Thyroid gland (tissue), 4 donors: ENCODE data around the gene AFAP1L2. TPM values are rescaled to one million over a fixed set of nuclear protein-coding genes. Genes with fewer than 3 reads are reported as not detected.

ENCODE experiments used
- DNase-seq, 2 donors: peaks; one replicate each; pipeline ENCODE4 v3.0.0-alpha.2; 2019
- H3K27ac ChIP-seq, 3 donors: fragments of 200-600 bp; sonication (generic); 1 replicate in 2 of 3; 2 replicates in 1 of 3; pipeline ENCODE4 v1.5.1; 2016 to 2019; ENCODE audit warnings: mild to moderate bottlenecking in 1 of 3, moderate library complexity in 1 of 3
- H3K27me3 ChIP-seq: fragments of 200-600 bp; sonication (generic); one replicate; pipeline ENCODE4 v1.5.1; 2019
- H3K36me3 ChIP-seq, 2 donors: fragments of 200-600 bp; sonication (generic); one replicate each; pipeline ENCODE4 v1.5.1; 2016 to 2019
- H3K4me1 ChIP-seq, 2 donors: fragments of 200-600 bp; sonication (generic); one replicate each; pipeline ENCODE4 v1.5.1; 2017 to 2019
- H3K4me3 ChIP-seq, 3 donors: fragments of 200-600 bp; sonication (generic); replicated peaks in 1 of 3; 1 replicate in 2 of 3; 2 replicates in 1 of 3; pipeline ENCODE4 v1.5.1; 2016; ENCODE audit warnings: mild to moderate bottlenecking in 1 of 3
- H3K9me3 ChIP-seq: fragments of 200-600 bp; sonication (generic); one replicate; pipeline ENCODE4 v1.5.1; 2017
- POLR2A ChIP-seq, 2 donors: fragments of 450-650 bp; IDR thresholded peaks; one replicate each; pipeline ENCODE4 v1.6.1; 2017; ENCODE audit warnings: antibody characterized with exemption in 2 of 2, mild to moderate bottlenecking in 2 of 2, moderate library complexity in 1 of 2
- WGBS, 2 donors: methylation state at CpG; one replicate each; pipeline ENCODE4 v1.1.5; 2017; 5-methylcytosine and 5-hydroxymethylcytosine counted together
- intact Hi-C: fragments of 100-400 bp; cut with DNase I; formaldehyde crosslinking; loops from one replicate; pipeline ENCODE4 v1.15.1; 2023
- total RNA-seq, 4 donors: library from RNA; depleted of rRNA; stranded (reverse); fragments of >200 nt; gene quantifications; one replicate each; pipeline ENCODE4 v1.2.3, GENCODE V29; 2016
- TF ChIP-seq, protein P1 (sequence below), 6 experiments: fragments of 200-600 bp in 3 of 6; fragments of 450-650 bp in 3 of 6; sonication (generic) in 3 of 6; IDR thresholded peaks; one replicate each; pipeline ENCODE4 v1.5.1; 2016 to 2019; ENCODE audit warnings: antibody characterized with exemption in 6 of 6, mild to moderate bottlenecking in 2 of 6, inconsistent platforms in 1 of 6, moderate library complexity in 1 of 6

AFAP1L2 gene
- total RNA-seq, 4 donors from 2014 or later: 135 to 356 (median 299) TPM

DNA sequence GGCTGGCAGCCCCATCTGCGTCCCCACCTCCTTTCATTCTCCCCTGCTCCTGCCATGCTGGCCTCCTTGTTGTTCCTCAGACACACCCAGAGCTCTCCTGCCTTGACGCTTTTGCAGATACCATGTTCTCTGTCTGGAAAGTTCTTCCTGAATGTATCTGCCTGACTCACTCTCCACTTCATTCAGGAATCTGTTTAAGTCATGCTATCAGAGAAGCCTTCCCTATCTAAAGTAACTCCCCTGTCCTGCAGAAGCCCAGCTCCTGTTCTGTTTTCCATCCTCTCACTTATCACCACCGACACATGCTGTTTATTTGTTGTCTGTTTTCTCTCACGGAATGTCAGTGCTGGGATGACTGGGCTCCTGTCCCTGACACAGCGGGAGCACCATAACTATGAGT, 82.0 kb downstream of the AFAP1L2 start:
- Histone ChIP-seq H3K9me3 (no peaks in the 10 kb centered on the region), H3K4me3 (no peak overlapping the region), H3K4me1 (peaks cover 28 to 34% of the 10 kb centered on the region in 2 donors), H3K36me3 (peaks cover 0 to 20% of the 10 kb centered on the region in 2 donors), H3K27me3 (no peaks in the 10 kb centered on the region), H3K27ac (peak overlapping the region; percentile 3 to 74 (median 66))
- no peak for DNase-seq
- WGBS, 2 donors: 95 to 97% methylated on average over 5 of the region's 5 CpGs
- intact Hi-C loops: no loop called here
- TF ChIP-seq, protein P1, sequence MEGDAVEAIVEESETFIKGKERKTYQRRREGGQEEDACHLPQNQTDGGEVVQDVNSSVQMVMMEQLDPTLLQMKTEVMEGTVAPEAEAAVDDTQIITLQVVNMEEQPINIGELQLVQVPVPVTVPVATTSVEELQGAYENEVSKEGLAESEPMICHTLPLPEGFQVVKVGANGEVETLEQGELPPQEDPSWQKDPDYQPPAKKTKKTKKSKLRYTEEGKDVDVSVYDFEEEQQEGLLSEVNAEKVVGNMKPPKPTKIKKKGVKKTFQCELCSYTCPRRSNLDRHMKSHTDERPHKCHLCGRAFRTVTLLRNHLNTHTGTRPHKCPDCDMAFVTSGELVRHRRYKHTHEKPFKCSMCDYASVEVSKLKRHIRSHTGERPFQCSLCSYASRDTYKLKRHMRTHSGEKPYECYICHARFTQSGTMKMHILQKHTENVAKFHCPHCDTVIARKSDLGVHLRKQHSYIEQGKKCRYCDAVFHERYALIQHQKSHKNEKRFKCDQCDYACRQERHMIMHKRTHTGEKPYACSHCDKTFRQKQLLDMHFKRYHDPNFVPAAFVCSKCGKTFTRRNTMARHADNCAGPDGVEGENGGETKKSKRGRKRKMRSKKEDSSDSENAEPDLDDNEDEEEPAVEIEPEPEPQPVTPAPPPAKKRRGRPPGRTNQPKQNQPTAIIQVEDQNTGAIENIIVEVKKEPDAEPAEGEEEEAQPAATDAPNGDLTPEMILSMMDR (IDR thresholded peaks at IDR 0.05): no peak
- no peak for TF ChIP-seq POLR2A (IDR thresholded peaks at IDR 0.05)

DNA sequence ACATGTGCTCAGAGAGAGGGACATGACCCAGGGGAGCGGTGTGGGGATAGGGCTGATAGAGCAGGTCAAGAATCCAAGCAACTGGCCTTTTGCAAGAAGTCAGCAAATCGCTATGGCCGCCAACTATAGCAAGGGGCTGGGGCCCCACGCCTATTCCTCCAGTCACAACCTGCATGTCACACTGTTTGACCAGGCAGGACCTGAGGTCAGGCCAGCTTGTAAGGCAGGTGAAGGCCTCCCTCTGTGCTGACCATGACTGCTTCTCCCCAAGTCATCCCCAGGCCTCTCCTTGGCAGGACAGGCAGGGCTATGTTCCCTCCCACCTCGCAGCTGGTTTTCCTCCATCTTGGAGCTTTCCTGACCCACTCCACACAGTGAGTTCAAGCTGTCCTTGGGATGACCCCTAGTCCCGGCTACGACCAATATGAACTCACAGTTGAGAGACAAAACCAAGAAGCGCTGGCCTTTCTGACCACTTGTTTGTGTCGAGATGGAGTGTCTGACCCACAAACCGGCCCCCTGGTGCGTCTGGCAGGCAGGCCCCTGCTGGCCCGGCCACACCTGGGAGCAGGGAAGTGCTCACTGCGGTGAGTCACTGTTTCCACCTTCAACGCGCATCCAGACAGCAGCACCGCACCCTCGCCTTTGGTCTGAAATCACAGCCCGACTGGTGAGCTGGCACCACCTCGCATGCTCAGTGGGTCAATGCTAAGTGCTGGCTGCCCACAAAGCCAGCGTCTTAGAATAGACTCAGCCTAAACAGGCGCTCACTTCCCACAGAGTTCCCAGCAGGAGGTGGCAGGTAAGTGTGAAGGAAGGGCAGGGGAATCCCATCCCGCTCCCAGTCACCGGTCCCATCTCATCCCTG, 83.8 kb downstream of the AFAP1L2 start:
- H3K27ac ChIP-seq: peak overlapping the region; percentile 58 to 88 (median 74)
- intact Hi-C loops: no loop called here
- H3K4me3 ChIP-seq: no peak overlapping the region
- TF ChIP-seq POLR2A (IDR thresholded peaks at IDR 0.05): peak in 1 of 2 donors; percentile 55
- TF ChIP-seq, protein P1 (IDR thresholded peaks at IDR 0.05): peak in 1 of 6 experiments; percentile 8
- peaks cover 28 to 34% of the 10 kb centered on the region in 2 donors for H3K4me1 ChIP-seq
- 78% methylated on average over 20 to 22 of the region's 23 CpGs for WGBS, 2 donors
- DNase-seq: peak; percentile 90 to 93
- H3K9me3 ChIP-seq: no peaks in the 10 kb centered on the region
- peaks cover 0 to 11% of the 10 kb centered on the region in 2 donors for H3K36me3 ChIP-seq
- H3K27me3 ChIP-seq: no peaks in the 10 kb centered on the region

DNA sequence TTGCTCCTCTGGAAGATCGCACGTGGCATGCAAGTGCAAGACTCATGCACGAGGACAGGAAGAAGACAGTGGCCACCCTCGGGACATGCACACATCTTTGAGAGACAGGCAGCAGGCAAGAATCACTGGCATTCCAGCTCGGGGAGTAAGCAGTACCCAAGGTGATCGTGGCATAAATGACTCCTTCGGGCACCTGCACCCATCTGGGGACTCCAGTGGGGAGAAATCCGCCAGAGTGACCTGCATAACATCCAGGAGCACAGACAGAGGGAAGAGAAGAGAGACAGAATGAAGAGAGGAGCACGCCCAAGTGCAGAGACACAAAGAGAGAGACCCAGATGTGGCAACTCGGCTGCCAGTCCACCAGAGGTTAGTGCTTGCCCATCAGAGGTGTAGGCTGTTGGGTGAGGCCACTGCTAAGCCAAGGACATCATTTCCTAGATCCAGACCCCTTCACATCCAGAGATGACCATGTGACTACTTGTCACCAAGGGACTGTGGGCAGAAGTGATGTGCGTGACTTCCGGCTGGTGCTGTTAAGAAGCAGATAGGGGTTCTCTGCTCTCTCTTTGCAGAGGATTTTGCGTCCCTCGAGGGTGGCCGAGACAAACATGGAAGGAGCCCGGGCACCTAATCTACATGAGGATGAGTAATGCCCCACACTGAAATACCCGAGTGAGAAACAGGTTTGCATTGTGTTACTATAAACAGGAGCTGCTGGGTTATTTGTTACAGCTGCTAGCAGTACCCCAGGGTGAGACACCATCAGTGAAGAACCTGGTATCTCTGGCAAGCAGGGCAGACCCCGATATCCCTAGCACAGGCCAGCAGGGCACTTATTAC, 84.7 kb downstream of the AFAP1L2 start:
- no peaks in the 10 kb centered on the region for H3K27me3 ChIP-seq
- H3K27ac ChIP-seq: peak overlapping the region; percentile 48 to 88 (median 74)
- no peak overlapping the region for H3K4me3 ChIP-seq
- H3K4me1 ChIP-seq: peaks cover 23 to 31% of the 10 kb centered on the region in 2 donors
- no peak for TF ChIP-seq POLR2A (IDR thresholded peaks at IDR 0.05)
- TF ChIP-seq, protein P1 (IDR thresholded peaks at IDR 0.05): no peak
- intact Hi-C loops: no loop called here
- H3K36me3 ChIP-seq: peaks cover 0 to 11% of the 10 kb centered on the region in 2 donors
- 92 to 95% methylated on average over 18 of the region's 18 CpGs for WGBS, 2 donors
- no peaks in the 10 kb centered on the region for H3K9me3 ChIP-seq
- DNase-seq: no peak

DNA sequence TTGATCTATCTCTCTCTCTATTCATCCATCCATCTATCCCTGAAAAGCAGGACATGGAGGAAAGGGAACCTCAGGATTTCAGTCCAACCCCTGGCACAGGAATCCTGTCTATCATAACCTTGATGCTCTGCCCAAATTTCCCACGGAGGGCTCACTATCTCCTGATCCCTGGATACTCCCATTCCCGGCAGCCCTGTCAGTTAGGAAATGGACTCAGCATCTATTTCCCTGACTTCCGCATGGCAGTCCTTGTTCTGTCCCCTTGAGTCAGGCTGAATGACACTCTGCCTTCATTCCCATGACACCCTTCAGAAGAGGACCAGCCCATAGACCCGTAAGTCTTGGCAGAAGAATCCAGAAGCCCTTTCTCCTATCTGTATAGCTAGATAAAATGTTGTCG, 87.6 kb downstream of the AFAP1L2 start:
- TF ChIP-seq, protein P1 (IDR thresholded peaks at IDR 0.05): no peak
- TF ChIP-seq POLR2A (IDR thresholded peaks at IDR 0.05): no peak
- Histone ChIP-seq H3K27ac (no peak overlapping the region), H3K4me1 (peaks cover 9 to 18% of the 10 kb centered on the region in 2 donors), H3K36me3 (peaks cover 20 to 25% of the 10 kb centered on the region in 2 donors), H3K4me3 (no peak overlapping the region), H3K9me3 (no peaks in the 10 kb centered on the region), H3K27me3 (no peaks in the 10 kb centered on the region)
- intact Hi-C loops: no loop called here
- 80 to 82% methylated on average over 5 of the region's 5 CpGs for WGBS, 2 donors
- no peak for DNase-seq
